Measurements from ENCODE around the gene CD244.
"Not testable (repeated sequence)": the region's sequence is repeated elsewhere in the genome, so short reads cannot be mapped to it uniquely, and the experiment has no call there.

Gene CD244

DNA sequence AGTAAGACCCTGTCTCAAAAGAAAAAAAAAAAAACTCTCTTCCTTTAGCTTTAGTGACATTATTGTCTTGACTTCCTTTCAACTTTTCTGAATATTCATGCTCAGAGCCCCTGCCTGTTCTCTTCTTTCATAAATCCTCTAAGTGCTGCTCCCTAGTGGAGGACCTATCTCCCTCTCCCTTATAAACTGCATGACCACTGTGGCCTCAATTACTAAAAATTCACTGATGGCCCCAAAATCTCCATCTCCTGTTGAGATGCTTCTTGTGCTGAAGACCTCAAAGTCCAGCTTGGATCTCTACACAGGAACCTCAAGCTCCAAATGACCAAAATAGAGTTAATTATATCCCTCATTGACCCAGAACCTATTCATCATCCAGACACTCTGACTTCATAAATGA is 14.5 kb upstream of the CD244 start:
- DNase-seq = no peak

DNA sequence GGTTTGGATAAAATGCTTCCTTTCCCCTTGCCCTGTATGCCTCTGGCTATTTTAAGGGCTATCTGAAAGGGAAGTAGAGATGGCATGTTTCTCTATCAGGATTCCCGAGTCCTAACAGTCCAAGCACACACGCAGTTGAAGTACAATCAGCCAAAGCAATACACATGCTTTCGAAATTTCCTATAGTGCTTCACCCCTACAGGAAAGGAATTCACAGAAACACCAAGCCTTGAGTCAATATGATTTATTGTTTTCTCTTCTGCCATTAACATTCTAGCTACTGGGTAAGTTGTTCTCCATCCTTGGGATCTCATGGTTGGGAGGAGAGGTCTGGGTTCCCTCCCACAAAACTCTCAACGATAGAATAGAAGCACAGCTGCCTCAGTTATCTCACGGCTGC is 13.6 kb upstream of the CD244 start:
- DNase-seq = no peak

DNA sequence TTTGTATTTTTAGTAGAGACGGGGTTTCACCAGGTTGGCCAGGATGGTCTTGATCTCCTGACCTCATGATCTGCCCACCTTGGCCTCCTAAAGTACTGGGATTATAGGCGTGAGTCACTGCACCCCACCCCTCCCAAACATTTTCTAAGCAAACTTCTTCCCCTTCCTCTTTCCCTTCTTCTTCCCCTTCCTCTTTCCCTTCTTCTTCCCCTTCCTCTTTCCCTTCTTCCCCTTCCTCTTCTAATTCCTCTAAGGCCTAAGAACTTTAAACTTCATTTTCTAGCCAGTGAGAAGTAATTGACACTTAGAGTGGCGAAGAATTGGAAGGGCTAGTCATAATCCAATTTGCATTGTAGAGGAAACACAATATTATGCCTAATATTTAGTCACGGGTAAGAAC is 12.9 kb upstream of the CD244 start:
- not testable (repeated sequence) for DNase-seq

DNA sequence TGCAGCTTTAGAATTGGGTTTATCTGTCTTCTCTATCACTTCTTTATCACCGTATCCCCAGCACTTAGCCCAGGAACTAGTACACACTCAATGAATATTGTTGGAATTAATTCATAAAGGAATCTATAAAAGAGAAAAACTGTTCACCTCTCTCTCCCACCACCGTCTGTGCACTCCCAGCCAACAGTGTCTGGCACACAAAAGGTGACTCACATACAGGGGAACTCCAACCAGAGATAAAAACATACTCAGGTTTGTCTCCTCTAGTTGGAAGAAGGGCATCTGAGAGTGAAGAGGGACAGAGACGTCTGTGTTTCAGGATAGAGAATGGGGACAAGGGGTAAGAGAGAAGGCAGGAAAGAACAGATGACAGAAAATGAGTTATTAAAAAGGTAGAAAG is 12.2 kb upstream of the CD244 start:
- no peak for DNase-seq

DNA sequence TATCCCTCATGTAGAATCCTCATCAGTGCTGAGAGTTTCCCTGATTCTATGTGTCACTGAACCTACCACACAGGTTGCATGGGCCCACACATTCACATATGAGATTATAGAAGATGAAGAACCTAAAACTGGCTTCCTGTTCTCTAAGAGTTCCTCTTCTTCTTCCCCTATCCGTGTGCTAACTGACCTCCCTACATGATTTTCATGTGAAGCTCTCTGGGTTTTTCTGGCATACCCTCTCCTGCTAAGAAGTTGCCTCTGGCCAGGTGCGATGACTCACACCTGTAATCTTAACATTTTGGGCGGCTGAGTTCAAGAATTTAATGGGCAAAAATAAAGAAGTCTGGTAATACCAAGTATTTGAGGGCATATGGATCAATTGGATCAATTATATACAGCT is 5.5 kb upstream of the CD244 start:
- no peak for DNase-seq

DNA sequence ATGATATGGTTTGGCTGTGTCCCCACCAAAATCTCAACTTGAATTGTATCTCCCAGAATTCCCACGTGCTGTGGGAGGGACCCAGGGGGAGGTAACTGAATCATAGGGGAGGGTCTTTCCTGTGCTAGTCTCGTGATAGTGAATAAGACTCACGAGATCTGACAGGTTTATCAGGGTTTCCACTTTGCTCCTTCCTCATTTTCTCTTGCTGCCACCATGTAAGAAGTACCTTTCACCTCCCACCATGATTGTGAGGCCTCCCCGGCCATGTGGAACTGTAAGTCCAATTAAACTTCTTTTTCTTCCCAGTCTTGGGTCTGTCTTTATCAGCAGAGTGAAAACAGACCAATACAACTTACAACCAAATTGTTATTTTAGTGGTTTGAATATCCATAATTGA is 5.0 kb upstream of the CD244 start:
- not testable (repeated sequence) for DNase-seq

DNA sequence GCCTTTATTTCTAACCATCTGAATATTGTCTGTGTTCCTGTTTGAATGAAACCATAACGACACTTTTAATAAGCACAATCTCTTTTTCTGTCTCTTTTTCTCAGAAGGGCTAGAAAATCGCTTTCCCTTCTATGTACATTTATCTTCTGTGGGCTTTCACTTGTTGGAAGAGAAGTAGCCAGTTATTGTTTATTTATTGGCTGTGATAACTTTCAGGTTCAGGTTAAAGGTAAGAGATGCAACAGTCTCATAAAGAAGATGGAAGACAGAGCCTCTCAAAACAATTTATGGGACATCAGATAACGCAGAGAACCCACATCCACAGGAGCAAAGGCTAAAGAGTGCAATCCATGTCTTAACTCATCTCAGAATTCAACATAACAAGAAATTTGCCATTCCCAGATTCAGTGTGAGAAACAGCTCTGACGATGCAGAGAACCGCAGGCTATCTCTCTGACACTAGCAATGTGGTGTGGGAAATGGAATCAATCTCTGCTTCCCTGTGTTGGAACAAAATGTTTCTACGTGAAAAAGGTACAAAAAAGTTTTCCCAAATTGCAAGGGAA is 4.1 kb upstream of the CD244 start:
- DNase-seq = no peak

DNA sequence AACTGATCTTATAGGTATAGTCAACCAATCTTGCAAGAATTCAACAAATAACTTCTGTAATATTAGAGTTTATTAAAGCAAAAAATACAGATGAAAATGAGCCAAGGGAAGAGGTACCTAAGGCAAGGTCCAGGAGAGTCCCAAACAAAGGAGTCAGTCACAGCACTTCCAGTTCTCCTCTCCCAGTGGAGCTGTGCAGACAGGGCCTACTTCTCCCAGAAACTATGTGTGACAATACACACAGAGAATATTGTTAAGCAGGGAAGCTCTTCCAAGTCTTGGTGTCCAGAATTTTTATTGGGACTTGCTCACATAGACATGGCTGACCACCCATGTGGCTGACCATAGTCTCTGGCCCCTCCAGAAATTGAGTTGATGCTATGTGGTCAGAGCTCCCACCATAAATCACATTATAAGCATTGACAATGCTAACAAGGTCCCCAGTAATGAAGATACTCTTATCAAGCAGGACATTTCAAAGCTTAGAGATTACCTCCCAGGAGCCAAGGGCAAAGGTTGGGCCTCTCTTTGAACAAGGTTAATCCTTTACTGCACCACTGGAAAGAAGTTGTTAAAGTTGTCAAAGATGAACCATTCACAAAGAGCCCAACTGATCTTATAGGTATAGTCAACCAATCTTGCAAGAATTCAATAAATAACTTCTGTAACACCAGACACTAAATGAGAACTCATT is 3.5 kb upstream of the CD244 start:
- DNase-seq = no peak

DNA sequence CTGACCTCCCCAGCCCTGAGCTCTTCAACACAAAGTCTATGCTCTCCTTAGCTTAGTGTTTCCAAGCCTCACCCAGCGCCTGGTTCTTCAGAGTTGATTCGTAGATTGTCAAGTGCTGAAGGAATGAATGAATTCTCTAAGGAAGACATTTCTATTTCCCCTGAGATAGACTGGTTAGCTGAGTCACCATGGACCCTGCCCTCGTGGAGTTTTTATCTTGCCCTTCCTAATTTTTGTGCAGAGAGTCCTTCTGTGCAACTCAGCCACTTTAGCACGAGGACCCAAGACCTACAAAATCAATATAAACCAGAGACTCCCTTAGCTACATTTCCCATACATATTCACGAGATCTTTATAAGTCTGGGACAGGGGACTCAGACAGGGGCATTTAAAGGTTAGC is 2.6 kb upstream of the CD244 start:
- DNase-seq = no peak

DNA sequence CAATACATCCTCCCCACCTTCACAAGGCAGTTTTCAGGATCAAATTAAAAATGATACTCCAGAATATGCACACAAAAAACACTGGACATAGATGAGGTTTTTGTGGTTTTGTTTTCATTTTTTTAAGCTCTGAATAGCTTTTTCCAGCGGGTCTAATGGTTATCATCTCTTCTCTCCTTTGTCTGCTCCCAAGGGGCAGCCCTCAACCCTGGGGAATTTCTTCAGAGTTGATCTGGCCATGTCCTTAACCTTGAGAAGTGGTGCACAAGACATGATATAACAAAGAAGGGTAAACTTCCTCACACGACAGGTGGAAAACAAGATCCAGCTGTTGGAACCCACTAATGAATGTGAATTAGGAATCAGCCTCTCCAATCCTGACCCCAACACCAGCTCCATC is 1.5 kb upstream of the CD244 start:
- no peak for DNase-seq

DNA sequence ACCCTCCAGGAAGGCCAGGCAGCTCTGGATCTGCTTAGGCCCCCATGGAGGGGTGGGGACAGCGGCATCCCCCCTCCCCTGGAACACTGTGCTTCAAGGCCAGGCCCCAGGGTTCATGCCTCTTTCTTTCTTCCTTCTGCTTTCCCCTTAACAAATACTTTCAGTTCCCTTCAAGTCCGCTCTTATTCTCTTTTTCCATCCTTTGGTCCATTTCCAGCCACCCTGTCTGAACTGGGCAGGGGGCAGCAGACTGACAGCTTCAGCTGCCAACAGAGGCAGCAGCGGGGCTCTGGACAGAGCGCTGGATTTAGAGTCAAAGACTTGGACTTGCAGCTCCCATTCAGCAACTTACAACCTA is 1.1 kb upstream of the CD244 start:
- no peak for DNase-seq

DNA sequence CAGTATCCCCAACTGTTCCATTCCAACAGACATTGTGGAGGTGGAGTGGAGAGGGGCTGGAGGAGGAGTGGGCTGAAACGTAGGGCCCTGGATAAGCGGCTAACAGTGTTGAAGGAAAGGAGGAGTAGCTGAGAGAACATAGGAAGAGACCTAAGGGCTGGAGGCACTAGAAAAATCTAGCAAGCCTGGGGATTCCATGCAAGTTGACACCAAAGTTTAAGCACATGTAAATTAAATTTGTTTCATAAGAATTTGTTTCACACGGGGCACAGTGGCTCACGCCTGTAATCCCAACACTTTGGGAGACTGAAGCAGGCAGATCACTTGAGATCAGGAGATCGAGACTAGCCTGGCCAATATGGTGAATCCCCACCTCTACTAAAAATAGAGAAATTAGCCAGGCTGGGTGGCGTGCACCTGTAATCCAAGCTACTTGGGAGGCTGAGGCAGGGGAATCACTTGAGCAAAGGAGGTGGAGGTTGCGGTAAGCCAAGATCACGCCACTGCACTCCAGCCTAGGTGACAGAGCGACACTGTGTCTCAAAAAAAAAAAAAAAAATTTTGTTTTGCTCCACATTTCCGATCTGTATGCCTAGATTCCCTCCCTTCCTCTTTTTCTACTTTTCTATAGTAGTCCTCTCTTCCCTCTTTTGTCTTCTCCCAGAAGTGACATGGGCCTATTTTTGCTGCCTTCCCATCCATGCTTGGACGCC is 530 bp upstream of the CD244 start:
- no peak for DNase-seq

DNA sequence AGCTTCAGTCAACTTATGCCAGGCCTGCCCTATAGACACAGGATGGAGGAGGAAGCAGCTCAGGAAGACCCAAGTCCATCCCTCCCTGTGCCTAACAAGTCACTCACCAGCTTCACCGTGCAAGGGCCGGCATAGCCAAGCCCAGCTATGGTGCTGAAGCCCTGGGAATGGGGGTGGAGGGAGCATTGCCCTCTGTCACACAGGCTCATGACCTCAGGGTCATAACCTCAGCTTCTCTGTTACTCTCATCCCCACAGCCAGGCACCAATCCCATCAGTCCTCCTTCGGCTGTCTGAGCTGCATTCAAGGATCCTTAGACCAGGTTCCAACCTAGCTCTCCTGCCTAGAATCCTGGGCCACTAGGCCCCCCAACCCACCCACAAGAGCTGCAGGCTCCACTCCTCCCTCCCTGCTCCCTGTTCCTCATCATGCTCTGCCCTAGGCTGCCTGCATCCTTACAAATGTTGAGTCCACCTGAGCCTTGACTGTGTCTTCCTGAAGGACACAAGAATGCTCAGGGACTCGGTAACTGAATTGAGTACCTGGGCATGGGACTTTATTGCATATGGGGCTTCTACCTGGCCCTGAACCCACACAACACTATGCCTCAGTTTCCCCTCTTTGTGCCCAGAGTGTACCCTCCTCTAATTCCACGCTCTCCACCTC is 1.7 kb downstream of the CD244 start:
- DNase-seq = no peak

DNA sequence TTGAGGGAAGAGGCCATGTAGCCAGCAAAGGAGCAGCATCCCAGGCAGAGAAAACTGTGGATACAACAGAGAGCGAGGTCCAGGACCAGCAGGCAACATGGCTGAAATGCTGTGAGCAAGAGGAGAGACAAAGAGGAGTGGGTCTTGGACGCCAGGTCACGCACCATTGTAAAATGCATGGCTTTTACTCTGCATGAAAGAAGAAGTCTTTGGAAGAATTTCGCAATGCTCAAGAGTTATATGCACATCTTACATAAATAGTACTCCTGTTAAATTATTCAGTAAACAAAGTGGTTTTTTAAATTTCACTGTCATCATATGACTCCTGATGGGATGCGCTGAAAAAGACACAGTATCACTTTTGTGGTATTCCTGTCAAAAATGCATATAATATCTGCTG is 3.5 kb downstream of the CD244 start:
- no peak for DNase-seq

DNA sequence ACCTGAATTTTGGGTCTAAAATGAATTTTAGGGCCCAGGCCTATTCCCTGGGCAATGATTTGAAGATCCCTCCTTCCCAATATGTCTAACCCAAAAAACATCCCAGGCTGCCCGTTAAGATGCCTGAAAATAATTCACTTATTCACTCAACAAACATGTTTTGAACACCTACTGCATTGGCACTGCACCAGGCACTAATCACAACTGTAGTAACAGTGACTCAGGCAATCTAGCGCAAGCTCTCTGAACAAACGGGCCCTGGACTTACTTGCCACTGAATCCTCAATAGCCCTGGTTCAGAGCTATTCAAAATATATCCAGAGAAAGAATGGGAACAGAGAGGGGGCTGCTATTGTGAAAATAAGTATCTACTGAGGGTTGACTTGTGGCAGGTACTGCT is 4.2 kb downstream of the CD244 start:
- no peak for DNase-seq

DNA sequence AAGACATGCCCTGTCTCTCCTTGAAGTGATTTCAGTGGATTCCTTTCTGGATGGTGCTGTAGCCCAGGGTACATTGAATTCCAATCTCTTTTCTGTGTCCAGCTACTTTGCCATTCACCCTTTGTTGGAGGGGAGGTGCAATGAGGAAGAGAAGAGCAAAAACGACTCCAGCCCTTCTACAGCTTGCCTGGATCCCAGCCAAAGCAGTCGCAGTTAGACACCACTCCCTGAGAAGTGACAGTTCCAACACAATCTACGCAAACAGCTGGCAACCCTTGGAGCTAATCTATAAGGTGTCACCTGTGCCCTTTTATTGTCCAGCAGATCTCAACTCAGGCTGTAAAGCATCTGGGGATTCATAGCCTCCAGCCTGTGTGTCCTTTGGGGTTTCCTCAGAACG is 4.6 kb downstream of the CD244 start:
- DNase-seq = peak; percentile 19

DNA sequence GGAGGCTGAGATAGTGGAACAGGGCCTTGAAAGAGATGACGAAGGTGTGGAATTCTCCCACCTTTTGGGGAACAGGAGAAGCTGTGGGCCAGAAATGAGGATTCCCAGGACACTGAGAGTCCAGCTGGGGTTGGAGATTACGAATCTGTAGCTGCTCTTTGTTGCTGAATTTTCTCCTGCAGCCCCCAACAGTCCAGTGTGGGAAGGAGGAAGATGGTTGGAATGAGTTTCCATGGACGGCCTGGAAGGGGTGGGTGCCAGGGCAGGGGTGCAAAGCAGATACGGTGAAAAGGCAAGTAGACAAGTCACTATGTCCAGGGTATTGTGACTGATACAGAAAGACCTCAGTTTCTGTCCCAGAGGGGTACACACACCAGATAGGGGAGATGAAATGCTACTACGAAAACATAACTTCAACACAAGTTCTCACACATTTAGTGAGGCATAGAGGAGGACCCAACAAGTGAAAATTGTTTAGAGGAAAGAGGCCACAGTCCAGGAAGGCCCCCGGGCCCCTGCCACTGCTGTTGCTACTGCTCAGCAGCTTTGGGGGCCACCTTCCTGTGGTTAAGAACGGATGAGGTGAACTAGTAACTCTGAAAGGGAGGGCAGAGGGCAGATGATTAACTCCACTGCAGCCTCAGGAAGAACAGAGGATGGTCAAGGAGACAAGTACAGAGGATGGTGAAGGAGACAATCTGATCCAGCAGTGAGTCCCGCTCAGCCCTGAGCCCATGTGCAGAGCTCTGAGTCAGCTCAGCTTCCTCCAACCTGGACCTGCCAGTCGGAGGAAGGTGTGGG is 7.3 kb downstream of the CD244 start:
- DNase-seq = no peak

DNA sequence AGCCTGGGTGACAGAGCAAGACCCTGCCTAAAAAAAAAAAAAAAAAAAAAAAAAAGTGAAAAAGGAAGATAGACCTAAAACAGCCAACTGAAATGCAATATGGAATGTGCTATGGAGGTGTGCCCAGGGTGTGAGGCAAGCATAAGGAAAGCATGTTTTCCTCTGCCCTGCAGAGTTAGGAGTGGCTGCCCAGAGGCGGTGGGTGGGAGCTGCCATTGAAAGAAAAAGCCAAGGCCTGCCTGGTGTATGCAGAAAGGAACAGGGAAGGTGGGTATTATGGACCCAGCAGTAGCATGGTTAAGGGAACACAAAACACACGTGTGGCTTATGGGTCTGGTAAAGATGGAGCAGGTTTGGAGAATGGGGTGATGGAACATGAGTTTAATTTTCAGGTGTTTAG is 8.9 kb downstream of the CD244 start:
- no peak for DNase-seq

DNA sequence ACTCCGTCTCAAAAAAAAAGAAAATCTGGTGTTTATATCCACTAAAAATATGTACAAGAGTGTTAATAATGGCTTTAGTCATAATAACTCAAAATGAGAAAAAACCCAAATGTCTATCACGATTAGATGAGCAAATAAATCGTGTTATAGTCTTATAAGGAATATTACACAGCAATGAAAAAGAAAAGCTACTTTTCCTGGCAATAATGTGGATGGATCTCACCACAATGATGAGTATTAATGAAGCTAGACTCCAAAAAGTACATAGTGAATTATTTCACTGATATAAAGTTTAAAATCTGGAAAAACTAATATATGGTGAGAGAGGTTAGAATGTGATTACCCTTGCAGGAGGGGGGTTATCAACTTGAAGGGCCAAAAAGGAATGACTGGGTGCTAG is 9.7 kb downstream of the CD244 start:
- DNase-seq = no peak

DNA sequence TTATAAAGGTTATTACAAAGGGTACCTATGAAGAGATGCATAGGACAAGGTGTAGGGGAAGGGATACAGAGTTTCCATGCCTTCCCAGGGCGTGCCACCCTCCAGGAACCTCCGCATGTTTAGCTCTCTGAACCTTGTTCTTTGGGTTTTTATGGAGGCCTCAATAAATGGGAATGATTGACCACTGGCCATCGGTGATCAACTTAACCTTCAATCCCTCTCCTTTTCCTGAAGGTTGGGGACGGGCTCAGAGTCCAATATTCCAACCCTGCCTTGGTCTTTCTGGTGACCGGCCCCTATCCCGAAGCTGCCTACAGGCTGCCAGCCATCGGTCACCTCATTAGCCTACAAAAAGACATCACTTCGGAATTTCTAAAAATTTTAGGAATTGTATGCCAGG is 11.7 kb downstream of the CD244 start:
- DNase-seq = no peak

DNA sequence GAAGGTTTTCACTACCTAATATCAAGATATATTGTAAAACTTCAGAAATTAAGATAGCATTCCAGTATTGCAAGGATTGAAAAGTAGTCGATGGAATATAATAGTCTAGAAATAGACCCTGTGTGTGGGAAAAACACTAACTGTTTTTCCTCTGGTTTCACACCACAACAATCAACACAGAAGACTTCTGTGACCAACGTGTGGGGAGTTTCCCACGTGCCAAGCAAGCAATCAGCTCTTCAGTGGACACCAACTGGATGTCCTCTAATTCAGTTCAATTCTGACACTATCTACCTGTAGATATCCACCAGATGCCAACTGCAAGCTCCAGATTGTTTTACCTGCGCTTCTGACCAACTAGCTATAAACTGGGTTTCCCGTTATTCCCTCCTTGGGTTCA is 12.1 kb downstream of the CD244 start:
- no peak for DNase-seq

DNA sequence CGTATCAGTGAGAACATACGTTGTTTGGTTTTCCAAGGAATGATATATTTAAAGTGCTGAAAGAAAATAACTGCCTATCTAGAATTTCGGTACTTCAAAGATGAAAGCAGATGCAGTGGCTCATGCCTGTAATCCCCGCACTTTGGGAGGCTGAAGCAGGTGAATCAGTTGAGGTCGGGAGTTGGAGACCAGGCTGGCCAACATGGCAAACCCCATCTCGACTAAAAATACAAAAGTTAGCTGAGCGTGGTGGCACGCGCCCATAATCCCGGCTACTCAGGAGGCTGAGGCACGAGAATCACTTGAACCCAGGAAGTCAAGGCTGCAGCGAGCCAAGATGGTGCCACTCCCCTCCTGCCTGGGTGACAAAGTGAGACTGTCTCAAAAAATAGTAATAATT is 16.4 kb downstream of the CD244 start:
- DNase-seq = no peak
